ENCODE measurements around the gene SIVA1. TPM values are rescaled to one million over a fixed set of nuclear protein-coding genes. Genes with fewer than 3 reads are reported as not detected.
"Not testable (repeated sequence)": the region's sequence is repeated elsewhere in the genome, so short reads cannot be mapped to it uniquely, and the experiment has no call there.

The SIVA1 gene
- polyA plus RNA-seq, 4 donors: 48.0 to 87.2 (median 56.2) TPM

DNA sequence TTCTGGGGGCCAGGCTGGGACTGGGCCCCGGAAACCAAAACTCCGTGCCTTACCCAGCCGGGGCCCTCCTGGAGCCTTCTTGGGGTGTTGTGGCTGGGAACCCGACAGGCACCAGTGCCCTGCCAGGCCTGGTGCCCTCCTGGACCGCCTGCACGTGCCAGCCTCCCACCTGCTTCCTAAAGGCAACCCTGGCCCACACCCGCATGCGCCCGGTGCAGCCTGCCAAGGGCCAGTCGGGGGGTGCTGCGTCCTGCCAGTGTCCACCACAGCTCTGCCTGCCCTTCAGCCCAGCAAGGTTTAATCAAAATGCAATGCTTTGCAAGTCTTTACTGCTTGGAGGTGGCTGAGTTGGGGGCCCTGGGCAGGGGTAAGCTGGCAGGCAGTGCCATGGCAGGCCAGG is 34.1 kb upstream of the SIVA1 start:
- DNase-seq (ENCODE audit: low read depth in 4 of 4, low spot score in 3 of 4): no peak

DNA sequence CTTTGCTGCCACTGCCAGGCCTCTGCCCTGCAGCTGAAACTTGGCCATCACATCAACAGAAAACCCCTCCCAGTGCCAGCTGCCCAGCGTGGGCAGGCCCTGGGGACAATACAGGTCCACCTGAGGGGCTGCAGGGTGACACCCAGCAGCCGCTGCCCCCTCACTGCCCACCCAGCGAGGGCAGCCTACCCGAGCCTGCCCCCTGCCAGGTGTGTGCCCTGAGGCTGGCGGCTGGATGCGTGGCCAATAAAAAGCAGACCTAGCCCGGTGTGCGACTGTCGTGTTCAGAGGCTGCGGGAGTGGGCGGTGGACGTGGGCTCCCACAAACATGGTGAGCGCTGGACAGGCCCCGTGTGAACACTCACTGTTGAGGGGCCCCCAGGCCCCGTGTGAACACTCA is 33.6 kb upstream of the SIVA1 start:
- DNase-seq (ENCODE audit: low read depth in 4 of 4, low spot score in 3 of 4): no peak

DNA sequence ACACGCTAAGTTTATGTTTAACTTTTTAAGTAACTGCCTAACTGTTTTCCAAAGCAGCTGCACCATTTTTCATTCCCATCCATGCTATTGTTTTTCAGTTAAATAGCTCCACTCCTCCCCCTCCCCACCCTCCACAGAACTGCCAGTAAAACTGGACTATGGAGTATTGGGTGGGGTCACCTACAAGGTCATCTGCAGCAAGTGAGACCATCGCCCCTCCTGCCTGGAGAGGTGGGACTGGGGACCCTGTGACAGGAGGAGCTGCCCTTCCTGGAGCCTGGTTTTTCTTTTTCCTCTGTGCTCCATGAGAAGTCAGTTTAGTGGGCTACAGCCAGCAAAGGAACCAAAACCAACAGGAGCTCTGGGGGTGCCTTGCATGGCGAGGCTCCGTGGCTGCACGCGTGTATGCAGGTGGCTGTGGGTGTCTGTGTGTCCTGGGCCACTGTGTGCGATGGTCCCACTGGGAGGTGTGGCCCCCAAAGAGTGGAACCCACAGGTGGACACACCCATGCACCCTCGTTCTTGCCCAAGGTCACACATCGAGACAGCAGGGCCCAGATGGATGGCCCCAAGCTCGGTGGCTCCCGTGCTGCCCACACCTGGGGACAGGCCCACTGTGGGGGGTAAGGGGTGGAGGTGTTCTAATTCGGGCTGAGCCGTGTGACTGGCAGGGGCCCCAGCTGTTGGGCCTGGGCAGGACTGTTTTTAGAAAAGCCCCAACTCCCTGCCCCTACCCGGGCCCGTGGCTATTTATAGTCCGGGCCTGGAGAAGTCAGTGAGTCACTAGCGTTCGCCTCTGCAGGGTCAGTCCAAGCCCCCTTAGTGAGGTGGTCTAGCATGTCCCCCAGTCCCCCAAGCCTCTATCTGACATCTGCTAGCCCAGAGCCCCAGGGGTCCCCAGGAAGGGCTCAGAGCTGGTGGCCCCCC is 31.2 kb upstream of the SIVA1 start:
- DNase-seq (ENCODE audit: low read depth in 4 of 4, low spot score in 3 of 4): no peak

DNA sequence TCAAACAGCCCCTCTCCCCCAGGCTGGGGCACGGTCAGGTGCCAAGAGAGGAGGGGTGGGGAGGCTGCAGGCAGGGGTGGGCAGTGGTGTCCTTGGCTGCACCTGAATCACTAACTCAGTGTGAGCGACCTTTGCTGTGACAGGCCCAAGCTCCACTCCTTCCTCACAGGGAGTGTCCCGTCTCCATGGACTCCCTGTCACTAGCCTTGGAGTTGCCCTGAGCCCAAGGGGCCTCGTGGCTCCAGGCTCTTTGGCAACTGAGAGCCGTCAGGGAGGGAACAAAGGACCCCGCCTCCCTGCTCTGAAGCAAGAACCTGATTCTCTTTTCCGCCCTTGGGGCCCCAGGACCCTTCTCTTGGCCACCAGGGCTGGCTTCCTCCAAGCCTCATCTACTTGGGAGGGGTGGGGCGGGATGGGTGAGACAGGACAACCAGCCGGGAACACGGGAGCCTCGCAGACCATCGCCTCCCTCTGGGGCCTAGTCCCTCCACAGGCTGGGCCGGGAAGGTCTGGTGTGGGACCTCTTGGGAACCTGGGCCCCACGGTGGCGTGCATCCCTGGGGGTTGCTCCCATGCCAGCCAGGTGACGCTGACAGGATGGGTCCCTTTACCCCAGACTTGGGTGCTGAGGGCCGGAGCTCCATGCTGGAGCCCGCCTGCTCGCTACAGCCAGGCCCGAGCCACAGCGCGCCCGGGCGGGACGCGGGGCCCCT is 29.9 kb upstream of the SIVA1 start:
- no peak for DNase-seq (ENCODE audit: low read depth in 4 of 4, low spot score in 3 of 4)

DNA sequence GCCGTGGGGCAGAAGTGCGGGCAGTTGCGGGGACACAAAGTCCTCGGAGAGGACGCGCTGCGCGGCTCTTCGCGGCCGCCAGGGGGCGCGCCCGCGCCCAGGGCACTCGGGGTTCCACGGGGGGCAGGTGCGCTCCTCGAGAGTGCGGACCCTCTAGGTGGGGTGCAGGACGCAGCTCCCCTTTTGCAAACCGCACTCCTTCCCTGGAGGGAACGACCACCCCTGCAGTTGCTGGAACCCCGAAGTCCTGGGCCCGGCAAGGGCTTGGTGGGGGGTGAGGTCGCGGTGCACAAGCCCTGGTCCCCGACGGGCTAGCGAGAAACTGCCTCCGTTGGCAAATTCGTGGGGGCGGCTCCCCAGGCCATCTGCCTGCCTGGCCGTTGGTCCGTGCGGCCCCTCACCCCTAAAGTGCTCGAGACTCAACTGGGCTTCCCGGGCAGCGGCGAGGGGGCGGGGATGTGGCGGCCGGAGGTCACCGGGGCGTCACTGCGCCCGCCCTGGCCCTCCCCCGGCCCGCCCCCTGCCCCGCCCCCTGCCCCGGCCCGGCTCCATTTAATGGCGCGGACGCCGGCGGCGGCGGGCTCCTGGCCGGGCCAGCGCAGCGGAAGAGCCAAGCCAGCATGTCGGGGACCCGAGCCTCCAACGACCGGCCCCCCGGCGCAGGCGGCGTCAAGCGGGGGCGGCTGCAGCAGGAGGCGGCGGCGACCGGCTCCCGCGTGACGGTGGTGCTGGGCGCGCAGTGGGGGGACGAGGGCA is 29.1 kb upstream of the SIVA1 start, which contains the start of gene ADSS1:
TSS of gene ADSS1 (plus strand) at position 579 of the 756 bp plus-strand sequence. CDS start at position 621, 42 bp downstream.
- DNase-seq (ENCODE audit: low read depth in 4 of 4, low spot score in 3 of 4): no peak

DNA sequence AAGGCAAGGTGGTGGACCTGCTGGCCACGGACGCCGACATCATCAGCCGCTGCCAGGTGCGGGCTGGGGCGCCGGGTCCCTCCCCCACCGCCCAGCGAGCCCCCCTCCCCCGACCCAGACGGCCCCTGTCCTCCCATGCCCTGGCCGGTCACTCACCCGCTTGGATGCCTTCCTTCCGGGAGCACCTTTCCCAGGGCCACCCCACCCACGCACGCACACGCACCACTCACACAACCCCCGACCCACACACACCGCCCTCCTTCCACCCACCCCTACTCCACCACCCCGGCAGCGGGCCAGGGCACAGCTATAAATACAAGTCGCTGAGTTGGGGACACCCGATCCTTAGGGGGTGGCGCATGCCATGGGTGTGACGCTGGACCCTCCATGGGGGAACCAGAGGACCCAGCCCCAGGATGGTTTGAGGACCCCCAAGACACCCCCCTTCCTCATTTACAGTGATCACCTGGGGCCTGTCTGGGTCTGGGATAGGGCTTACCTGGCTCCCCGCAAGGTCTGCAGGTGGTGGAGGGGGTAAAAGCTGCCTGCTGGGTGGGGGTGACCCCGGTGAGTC is 28.5 kb upstream of the SIVA1 start:
- DNase-seq (ENCODE audit: low read depth in 4 of 4, low spot score in 3 of 4): no peak

DNA sequence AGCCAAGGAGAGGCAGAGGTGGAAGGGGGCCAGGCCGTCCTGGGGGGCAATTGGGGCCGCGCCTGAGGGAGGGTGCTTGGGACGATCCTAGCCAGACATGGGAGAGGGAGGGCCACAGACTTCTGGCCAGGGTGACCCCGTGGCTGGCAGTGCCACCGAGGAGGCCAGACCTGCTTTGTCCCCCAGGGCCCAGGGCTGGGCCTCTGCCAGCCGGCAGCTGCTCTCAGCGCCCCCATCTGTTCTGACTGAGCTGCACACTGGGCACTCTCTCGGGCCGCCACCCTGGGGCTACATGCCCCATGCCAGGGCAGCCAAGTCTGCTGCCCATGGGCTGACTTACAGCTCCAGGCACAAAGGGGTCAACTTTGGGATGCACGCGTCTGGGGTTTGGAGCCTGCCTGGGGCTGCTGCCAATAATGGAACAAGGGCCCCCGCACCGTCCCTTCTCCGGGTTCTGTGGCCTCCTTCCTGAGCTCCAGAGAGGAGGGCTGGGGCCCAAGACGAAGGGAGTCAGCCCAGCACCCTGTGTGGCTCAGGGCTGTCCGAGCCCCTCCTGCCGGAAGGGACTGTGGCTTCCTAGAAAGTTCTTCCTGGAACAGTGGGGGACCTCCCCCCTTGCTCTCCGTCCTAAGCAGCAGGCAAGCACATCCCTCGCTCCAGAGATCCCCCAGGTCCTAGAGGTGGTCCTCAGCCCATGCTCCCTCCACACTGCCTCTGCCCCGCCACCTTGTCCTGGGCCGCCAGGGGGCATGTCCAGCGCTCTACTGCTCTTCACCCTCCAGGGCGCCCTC is 27.8 kb upstream of the SIVA1 start:
- no peak for DNase-seq (ENCODE audit: low read depth in 4 of 4, low spot score in 3 of 4)

DNA sequence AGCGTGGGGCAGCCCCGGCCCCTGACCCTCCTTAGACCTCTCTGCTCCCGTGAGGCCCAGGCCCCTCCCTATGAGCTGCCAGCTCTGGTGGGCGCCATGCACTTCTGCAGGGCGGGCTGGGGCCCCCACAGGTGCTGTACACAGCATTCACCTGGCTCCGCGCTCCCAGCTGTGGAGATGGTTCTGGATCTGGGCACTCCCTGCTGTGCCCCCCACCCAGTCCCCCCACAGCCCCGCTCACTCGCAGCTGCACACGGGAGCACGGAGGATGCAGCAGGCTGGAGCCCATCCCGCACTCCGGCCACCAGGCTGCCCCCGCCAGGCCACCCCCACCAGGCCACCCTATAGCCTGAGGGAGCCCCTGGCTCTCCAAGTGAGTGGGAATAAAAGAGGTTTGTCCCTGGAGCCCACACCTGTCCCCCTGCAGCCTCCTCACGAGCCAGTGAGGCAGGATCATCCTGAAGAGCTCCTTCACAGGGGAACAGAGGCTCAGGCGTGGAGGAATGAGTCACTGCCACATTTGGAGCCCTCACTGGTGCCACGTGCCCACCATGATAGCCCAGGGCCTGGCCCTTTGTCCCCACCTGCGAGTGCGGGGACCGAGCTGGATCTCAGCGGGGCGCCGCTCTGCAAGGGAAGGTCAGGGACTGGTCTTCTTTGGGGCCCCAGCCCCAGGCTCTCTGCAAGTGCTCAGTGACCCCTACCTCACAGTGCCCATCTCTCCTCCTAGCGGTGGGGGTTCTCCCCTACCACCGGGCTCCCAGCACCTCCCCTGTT is 27.0 kb upstream of the SIVA1 start:
- no peak for DNase-seq (ENCODE audit: low read depth in 4 of 4, low spot score in 3 of 4)

DNA sequence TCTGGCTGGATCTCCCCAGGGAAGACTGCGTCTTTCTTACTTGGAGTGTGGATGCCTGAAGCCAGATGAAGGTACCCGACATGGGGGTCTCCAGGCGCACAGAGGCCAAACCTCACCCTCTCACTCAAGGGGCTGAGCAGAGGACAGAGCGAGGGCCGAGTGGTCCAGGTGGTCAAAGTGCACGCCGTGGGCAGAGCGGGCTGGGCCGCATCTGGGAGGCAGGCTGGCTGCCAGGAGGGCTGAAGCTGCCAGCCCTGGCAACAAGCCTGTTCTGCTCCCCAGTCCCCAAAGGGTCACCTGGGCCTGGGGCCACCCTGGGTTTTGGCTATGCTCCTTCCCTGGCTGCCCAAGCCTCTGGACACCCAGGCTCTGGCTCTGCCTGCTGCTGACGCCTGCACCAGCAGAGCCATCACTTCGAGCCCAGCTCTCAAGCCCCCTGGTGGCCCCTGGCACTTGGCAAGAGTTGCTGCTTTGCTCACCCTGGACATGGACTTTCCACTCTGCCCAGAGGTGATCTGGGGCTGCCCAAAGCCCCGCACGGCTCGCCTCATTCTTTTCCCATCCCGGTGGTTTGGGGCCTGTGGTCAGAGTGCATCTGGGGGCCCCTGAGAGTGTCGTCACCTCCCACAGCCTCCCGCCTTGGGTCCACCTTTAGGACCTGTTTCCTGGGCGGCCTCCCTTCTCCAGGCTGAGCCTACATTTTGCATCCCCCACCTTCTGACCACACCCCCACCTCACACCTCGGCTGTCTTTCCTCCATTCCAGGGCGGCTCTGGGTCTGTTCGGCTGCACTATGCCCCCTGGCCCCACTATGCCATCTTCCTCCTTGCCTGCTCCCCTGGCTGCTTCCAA is 26.1 kb upstream of the SIVA1 start:
- no peak for DNase-seq (ENCODE audit: low read depth in 4 of 4, low spot score in 3 of 4)

DNA sequence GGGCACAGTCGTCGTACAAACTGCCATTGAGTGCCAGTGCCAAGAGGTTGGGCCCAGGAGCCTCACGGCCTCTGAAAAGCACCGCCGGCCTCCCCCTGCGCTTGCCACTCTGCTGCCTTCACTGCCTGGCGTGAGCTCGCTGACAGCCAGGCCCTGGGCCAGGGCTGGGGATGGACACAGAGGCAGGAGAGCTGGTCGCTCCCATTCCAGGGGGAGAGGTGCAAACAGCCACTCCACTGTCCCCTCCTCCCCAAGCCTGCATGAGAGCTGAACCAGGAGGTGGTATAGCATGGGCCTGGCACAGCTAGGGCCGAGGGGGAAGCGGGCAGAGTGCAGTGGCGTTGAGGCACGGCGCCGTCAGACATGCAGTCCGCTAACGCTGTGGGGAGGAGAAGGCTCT is 24.3 kb upstream of the SIVA1 start:
- DNase-seq (ENCODE audit: low read depth in 4 of 4, low spot score in 3 of 4): no peak

DNA sequence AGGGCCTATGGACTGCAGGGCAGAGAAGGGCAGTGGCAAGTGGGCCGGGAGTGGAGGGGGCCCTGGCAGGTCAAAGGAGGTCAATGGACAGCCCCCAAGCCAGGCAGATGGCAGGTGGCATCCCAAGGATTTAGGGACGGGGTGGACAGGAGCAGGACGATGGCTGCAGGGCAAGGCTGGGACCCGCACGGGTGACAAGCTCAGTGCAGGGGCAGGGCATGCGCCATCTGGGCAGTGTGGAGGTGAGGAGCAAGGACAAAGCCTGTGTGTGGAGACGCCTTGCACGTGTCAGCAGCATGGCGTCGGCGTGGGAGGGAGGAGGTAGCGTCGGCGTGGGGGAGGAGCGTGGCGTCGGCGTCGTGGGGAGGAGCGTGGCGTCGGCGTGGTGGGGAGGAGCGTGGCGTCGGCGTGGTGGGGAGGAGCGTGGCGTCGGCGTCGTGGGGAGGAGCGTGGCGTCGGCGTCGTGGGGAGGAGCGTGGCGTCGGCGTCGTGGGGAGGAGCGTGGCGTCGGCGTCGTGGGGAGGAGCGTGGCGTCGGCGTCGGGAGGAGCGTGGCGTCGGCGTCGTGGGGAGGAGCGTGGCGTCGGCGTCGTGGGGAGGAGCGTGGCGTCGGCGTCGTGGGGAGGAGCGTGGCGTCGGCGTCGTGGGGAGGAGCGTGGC is 23.6 kb upstream of the SIVA1 start:
- DNase-seq (ENCODE audit: low read depth in 4 of 4, low spot score in 3 of 4): not testable (repeated sequence)

DNA sequence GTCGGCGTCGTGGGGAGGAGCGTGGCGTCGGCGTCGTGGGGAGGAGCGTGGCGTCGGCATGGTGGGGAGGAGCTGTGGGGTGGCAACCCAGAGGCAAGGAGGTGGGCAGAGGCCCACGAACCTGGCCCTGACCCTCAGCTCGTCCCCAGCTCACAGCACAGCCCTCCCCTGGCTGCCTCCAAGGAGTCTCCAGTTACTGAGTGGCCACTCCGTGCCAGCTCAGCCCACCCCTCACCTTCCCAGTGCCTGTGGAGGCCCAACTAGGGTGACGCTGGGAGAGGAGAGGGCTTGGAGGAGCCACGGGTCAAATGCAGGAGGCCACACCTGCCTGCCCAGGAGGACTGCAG is 23.1 kb upstream of the SIVA1 start:
- no peak for DNase-seq (ENCODE audit: low read depth in 4 of 4, low spot score in 3 of 4)

DNA sequence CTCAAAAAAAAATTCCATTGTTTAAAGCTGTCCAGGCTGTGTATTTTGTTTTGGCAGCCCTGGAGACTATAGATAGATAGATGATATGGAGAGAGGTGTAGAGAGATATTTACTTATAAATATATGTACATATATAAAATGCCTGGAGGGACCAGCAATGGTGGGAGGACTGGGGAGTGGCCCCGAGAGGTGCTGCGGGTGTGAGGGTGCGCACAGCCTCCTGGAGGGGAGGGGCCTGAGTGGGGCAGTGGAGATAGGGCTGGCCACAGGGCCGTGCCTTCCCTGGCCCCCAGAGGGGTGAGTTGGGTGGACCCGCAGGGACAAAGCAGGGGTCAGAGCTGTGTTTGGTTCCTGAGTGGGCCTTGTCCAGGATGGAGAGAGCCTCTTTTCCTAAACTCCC is 22.5 kb upstream of the SIVA1 start:
- no peak for DNase-seq (ENCODE audit: low read depth in 4 of 4, low spot score in 3 of 4)

DNA sequence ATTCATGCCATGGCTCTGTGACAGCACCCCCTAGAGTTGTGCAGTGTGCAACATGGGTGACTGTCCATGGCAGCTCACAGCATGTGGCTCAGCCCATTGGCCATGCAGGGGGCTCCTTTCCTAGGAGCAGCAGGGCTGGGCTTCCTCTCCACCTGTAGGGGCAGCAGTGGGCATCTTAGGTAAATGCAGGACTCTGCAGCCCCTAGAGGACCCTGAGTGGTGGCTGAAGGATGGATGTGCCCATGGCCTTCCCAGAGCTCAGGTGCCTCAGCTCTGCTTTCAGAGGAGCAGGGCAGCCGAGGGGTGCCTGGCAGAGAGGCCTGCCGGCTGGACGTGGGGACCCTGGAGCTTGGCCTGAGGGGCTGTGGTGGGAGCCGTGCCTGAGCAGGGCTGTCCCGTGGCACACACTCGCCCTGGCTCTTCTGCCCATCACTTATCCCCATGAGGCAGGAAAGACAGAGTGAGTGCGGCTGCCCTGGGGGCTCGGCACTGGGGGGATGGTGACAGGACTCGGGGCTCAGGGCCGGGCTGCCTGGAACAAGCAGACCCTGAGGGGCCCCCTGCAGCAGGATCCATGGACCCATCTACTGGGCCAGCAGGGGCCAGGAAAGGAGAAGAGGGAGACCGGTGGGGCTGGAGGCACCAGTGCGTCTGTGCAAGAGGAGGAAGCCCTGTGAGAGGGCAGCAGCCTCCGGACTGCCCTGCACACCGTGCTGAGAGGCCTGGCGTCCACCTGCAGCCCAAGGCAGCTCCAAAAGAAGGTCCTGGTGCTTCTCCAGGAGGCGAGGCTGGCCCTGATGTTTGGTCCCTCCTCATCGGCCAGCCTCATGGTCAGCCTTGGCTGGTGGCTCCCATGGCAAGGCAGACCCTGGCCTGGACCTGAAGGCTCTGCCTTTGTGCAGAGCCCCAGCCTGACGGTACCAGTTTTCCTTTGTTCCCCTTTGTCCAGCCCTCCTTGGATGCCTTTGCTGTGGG is 21.3 kb upstream of the SIVA1 start:
- DNase-seq (ENCODE audit: low read depth in 4 of 4, low spot score in 3 of 4): no peak

DNA sequence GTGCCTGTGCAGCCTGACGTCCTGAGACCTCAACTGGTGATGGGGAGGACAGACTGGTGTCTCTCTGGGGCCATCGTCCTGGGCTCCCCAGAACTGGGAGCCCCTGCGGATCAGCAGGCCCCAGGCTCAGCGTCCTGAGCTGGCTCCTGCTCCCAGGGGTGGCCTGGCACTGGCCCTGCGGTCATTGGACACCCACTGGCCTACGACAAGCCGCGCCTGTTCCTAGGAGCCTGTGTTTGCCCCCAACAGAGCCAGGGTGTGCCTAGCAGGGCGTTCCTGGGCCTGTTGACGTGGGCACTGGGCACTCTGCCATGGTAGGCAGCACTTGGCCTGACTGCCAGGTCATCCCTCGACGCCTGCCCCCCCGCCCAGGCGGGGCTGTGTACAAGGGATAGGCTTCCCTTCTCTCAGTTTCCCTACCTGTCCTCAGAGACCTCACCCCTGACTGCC is 20.6 kb upstream of the SIVA1 start:
- DNase-seq (ENCODE audit: low read depth in 4 of 4, low spot score in 3 of 4): no peak

DNA sequence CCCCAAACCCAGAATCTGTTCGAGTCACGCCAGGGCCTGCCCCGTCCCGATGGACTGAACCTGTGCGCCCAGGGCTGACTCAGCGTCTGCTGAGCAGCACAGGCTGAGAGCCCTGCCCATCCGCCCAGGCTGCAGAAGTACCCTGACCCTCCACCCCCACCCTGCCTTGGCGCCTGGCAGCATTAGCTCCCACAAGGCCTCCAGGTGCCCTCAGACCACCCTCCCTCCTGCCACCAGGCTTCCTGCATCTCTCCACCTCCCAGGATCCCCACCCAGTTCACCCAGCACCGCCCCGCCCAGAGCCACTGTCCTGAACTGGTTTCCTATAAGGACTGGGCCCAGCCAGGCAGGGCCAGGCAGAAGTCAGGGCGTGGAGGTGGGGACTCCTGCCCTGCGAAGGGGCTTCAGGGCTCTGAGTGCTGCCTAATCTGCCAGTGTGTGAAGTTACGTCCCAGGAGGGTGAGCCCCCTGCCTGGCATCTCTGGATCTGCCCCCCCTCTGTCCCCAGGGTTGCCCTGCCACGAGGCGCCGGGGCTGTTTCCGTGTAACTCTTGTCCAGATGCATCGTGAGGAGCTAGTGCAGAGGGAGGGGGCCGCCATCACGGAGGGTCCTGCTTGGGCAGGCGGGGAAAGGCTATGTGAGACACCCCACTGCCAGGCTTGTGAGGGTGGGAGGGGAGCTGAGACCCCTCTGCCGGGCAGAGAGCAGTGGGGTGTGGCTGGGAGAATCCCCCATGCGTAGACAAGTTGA is 19.8 kb upstream of the SIVA1 start:
- DNase-seq (ENCODE audit: low read depth in 4 of 4, low spot score in 3 of 4): no peak

Data from left renal pelvis (tissue), 4 donors.